GM12801 (cell line): ENCODE results near the gene LRRC59.

Experiments used
- TF ChIP-seq, protein P1 (sequence below): IDR thresholded peaks from one replicate; pipeline ENCODE4 v1.5.1; 2011; ENCODE audit warnings: control low read depth; ENCODE audit not compliant: insufficient read length; ENCODE audit errors: extremely low read depth

Gene LRRC59

DNA sequence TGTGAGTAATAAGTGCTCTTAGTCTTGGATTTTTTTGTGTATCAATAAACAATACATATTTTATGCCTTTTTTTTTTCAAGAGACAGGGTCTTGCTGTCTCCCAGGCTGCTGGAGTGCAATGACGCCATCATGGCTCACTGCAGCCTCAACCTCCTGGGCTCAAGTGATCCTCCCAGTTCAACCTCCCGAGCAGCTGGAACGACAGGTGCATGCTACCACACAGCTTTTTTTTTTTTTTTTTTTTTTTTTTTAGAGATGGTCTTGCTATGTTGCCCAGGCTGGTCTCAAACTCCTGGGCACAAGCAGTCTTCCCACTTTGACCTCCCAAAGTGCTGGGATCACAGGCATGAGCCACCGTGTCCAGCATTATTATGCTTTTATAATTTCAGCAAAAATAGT lies 41.7 kb upstream of the LRRC59 start:
- TF ChIP-seq, protein P1, sequence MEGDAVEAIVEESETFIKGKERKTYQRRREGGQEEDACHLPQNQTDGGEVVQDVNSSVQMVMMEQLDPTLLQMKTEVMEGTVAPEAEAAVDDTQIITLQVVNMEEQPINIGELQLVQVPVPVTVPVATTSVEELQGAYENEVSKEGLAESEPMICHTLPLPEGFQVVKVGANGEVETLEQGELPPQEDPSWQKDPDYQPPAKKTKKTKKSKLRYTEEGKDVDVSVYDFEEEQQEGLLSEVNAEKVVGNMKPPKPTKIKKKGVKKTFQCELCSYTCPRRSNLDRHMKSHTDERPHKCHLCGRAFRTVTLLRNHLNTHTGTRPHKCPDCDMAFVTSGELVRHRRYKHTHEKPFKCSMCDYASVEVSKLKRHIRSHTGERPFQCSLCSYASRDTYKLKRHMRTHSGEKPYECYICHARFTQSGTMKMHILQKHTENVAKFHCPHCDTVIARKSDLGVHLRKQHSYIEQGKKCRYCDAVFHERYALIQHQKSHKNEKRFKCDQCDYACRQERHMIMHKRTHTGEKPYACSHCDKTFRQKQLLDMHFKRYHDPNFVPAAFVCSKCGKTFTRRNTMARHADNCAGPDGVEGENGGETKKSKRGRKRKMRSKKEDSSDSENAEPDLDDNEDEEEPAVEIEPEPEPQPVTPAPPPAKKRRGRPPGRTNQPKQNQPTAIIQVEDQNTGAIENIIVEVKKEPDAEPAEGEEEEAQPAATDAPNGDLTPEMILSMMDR: no peak

DNA sequence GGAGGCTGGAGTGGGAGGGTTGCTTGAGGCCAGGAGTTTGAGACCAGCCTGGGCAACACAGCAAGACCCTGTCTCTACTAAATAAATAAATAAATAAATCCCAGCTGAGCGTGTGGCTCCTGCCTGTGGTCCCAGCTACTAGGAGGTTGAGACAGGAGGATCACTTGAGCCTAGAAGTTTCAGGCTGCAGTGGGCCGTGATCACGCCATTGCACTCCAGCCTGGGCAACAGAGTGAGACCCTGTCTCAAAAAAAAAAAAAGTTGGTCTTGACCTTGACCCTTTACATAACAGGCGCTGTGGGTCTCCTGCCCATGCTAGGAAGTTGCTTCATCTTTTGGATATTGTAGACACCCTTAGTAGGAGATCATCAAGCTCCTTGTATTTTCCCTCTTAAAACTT lies 40.1 kb upstream of the LRRC59 start:
- TF ChIP-seq, protein P1: no peak

DNA sequence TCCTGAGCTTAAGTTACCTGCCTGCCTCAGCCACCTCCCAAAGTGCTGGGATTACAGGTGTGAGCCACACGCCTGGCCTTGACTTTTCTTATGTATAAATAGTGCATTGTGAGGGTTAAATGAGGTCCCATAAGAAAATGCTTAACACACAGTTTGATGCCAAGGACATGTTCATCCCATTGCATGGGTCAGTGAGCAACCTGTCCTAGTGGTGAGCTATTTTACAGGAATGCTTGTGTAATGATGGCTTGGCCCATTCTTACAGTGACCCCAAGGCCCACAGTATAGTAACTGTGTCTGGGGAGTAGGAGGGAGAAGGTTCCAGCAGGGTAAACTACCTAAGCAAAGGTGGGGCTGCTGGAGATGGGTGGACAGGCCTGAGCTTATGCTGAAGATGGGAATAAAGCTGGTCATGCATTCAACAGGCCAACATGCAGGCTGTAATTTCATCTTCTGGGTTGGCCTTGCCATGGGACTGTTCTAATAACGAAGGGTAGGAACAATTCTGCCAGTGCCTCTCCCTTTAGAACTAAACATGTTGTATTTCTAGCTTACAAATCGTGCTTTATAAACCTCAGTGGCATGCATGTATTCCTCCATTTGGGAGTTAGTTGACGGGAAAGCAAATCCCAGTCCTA lies 34.9 kb upstream of the LRRC59 start:
- TF ChIP-seq, protein P1: no peak

DNA sequence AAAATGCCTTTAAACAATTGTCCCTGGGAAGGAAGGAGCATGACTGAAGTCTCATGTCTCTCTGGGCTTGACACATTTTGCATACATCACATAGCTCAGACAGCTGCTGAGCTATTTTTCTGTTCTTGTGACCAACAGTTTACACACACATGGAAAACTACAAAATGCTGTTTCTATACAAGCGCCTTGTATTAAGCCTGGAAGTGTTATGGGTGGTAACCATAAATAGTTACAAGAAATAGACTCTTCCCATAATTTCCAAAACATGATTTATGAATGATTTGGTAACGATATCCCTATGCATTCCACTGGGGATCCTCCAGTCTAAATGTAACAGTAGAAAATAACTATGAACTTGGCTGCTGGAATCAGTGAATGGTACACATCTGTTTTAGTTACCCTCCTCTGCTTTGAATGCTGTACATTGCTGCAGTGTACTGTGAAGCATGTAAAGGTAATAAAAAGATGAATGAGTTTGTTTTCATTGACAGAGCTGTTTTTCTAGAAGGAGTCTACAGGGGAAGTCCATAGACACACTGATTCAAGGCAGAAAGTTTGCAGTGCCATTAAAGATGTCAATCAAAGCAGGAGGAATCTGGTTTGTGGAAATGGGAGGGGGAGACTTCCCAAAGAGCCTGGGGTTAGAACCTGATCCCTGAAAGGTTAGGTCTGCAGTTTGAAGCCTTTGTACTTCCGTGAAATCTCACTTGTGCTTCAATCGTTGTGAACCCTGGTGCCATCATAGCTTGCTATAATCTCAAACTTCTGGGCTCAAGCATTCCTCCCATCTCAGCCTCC lies 33.7 kb upstream of the LRRC59 start:
- TF ChIP-seq, protein P1: no peak

DNA sequence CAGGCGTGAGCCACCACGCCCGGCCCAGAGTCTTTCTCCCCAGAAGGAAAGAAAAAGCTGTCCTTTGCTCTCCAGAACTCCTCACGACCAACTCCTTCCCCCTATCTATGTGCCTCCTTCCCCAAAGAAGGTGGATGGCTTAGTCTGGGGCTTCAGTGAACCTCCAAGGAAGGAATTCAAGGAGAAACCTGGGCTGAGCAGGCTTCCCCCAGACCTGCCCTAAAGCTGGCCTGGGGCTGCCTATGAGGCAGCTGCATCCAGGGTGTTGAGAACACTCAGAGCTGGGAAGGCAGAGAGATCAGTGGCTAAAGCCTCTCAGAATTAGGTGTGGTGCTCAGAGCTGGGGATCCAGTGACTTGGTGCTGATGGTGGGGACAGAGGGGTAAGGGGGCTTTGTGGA lies 32.5 kb upstream of the LRRC59 start:
- TF ChIP-seq, protein P1: no peak

DNA sequence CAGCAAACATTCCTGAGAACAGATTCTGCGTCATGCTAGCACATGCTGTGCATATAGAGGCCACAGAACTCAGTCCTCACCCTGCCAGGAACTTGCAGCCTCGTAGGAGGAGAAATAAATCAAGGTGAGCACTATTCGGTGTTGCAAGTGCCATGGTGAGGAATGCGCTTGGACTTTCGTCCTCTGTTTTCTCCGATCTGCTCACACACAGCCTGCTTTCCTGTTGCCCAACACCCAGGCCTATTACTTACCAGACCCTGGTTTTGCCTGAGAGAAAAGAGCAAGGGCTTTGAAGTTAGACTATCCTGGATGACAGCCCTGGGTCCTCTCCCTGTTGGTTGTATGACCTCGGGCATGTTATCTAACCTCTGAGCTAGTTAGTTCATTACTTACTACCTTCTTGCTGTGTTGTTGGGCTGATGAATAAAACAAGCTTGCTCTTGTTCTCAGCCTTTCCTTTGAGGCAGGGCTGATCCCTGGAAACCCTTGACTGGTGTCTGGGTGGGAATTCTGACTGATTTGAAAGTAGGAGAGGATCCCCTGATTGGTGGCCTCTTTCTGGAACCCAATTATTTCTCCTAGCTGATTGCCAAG lies 31.6 kb upstream of the LRRC59 start:
- TF ChIP-seq, protein P1: no peak
